Measurements from ENCODE around the gene SYDE2.
"Not testable (repeated sequence)": the region's sequence is repeated elsewhere in the genome, so short reads cannot be mapped to it uniquely, and the experiment has no call there.

Gene SYDE2

DNA sequence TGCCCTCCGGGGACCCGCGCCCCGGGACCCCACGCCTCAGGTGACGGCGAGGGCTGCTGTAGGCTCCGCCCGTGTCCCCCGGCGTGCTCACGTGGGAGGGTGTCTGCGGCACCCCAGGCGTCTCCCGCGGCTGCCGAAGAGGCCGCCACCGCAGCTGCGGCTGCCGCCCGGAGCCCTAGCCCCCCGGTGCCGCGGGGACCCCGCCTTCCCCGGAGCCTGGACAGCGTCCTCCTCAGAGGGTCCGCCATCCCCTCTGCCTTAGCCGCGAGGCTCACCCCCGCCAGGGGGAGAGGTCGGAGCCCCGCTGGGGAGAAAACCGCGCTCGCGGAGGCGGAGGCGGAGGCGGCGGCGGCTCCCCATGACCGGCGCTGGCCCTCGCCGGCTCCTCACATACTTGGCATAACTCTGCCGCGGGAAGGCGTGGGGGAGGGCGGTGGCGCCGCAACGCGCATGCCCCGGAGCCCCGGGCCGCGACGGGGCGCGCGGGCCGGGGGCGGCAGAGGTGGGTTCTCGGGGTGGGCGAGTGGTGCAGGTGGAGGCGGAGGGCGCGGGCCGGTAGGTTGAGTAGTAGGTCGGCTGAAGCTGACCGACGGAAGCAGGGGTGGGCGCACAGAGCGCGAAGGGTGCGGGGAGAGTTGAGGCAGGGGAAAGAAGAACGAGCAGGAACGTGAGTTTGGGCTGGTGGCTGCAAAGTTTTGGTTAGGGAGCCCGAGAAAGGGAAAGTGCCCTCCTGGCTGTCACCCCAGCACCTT, 700 bp upstream of the SYDE2 start:
- H3K4me1 Mint-ChIP-seq: peaks cover 36% of the 10 kb centered on the region
- H3K36me3 Mint-ChIP-seq: no peaks in the 10 kb centered on the region
- H3K27ac Mint-ChIP-seq: peak overlapping the region; percentile 94
- CTCF ChIA-PET: interaction anchor here (0.8 to 1.3 kb wide), 3 partner anchors 45 to 58 kb away, joined by 3 read pairs; partner anchors contain the start of gene C1orf52
- H3K27me3 Mint-ChIP-seq: peaks cover 20% of the 10 kb centered on the region
- H3K4me3 Mint-ChIP-seq: peak overlapping the region; percentile 87
- peak; percentile 79 for DNase-seq
- no peaks in the 10 kb centered on the region for H3K9me3 Mint-ChIP-seq

DNA sequence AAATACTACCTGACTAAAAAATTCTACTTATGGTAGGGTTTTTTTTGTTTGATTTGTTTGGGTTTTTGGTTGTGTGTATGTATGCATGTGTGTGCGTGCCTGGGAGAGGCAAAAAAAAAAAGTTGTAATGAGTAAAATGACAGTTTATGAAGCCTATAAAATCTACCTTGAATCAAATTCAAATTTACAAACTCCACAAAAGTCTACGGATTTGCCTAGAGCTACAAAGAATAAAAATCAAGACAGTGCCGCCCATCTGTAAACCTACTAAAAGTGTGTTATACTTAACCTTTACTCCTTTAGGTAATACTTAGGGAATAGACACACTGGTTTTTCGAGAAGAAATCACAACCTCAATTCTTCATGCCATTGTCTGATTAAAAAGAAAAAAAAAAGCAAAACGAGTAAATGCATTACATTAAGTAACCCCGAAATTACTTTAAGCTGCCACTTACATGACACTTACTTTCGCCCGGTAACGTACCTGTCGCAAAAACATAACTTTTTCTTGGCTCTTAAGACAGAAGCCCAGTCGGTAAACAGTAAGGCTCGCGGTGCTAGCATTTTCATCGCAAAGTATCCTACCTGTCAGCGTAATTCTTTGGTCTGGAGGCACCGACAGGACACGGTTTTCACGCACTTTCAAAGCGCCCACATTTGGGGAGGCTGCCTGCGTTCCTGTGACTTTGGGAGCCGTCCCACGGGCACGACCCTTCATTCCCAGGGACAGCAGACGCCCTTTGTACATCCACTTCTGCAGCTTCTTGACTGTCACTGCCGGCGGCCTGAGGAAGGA, 951 bp downstream of the SYDE2 start:
- Mint-ChIP-seq H3K4me3 (peak overlapping the region; percentile 69), H3K36me3 (no peaks in the 10 kb centered on the region), H3K9me3 (no peaks in the 10 kb centered on the region), H3K27ac (peak overlapping the region; percentile 71), H3K4me1 (peaks cover 36% of the 10 kb centered on the region), H3K27me3 (peaks cover 19% of the 10 kb centered on the region)
- DNase-seq: no peak
- CTCF ChIA-PET: interaction anchor here (1.0 to 1.3 kb wide), 3 partner anchors 31 to 255 kb away, joined by 3 read pairs; partner anchors contain the start of gene C1orf52

DNA sequence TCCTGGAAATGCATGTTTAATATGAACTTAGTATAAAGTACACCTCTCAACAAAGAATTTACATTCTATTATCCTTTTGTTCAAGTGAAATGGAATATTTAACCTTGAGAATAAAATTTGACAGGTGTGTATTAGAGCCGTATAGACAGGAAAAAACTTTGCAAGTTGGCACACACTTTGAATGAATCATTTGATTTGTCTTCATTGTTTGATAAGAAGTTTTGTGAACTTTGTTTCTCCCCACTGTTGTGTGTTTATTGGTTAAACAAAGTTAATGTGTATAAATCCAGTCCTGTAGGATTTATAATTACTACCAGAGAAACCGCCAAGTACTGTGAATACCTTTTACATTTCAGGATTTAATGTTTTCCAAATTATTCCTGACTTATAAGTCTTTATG, 2.0 kb downstream of the SYDE2 start:
- Mint-ChIP-seq H3K27ac (no peak overlapping the region), H3K4me1 (peaks cover 36% of the 10 kb centered on the region), H3K36me3 (no peaks in the 10 kb centered on the region), H3K4me3 (no peak overlapping the region), H3K27me3 (peaks cover 19% of the 10 kb centered on the region), H3K9me3 (no peaks in the 10 kb centered on the region)
- CTCF ChIA-PET: no interaction called here
- no peak for DNase-seq

DNA sequence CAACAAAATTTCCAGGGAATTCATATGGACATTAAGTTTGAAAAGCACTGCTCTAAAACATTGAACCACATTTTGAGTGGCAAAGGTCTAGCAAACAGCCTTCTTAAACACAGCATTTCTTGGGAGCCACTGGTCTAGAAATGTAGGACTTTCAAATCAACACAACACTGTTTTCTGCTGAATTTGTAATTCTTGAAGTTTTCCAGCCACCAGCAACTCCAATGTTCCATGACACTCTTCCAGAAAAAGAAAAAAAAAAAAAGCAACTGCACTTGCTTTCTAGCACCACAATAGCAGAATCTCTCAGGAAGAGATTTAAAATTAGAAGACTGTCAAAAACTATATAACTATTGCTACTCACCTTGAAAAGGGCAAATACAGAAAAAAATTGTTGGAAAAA, 4.5 kb downstream of the SYDE2 start:
- H3K27ac Mint-ChIP-seq: no peak overlapping the region
- no peak for DNase-seq
- CTCF ChIA-PET: no interaction called here
- H3K4me3 Mint-ChIP-seq: no peak overlapping the region
- H3K36me3 Mint-ChIP-seq: no peaks in the 10 kb centered on the region
- peaks cover 10% of the 10 kb centered on the region for H3K27me3 Mint-ChIP-seq
- peaks cover 23% of the 10 kb centered on the region for H3K4me1 Mint-ChIP-seq
- no peaks in the 10 kb centered on the region for H3K9me3 Mint-ChIP-seq

- H3K9me3 Mint-ChIP-seq: no peaks in the 10 kb centered on the region
- CTCF ChIA-PET: interaction anchor here (0.6 kb wide), 1 partner anchor 44 kb away, joined by 4 read pairs; no protein-coding TSS in a partner anchor
- H3K36me3 Mint-ChIP-seq: no peaks in the 10 kb centered on the region
- H3K4me1 Mint-ChIP-seq: peaks cover 23% of the 10 kb centered on the region
- DNase-seq: no peak
- no peak overlapping the region for H3K27ac Mint-ChIP-seq
- no peak overlapping the region for H3K4me3 Mint-ChIP-seq
- peaks cover 10% of the 10 kb centered on the region for H3K27me3 Mint-ChIP-seq
These were observed 5.1 kb downstream of the SYDE2 start for GRCh38 chr1:85195703-85196102.

GRCh38 chr1:85192129-85192528, 8.7 kb downstream of the SYDE2 start:
- H3K4me1 Mint-ChIP-seq, H3K27me3 Mint-ChIP-seq, DNase-seq, H3K9me3 Mint-ChIP-seq, H3K27ac Mint-ChIP-seq, H3K4me3 Mint-ChIP-seq, H3K36me3 Mint-ChIP-seq: not testable (repeated sequence)
- CTCF ChIA-PET: interaction anchor here (0.9 kb wide), 1 partner anchor 67 kb away, joined by 3 read pairs; the partner anchor contains the start of gene C1orf52

- CTCF ChIA-PET: no interaction called here
- Mint-ChIP-seq H3K27ac (no peak overlapping the region), H3K27me3 (no peaks in the 10 kb centered on the region), H3K4me1 (no peaks in the 10 kb centered on the region), H3K9me3 (no peaks in the 10 kb centered on the region), H3K36me3 (peaks cover 10% of the 10 kb centered on the region), H3K4me3 (no peak overlapping the region)
- DNase-seq: no peak
These were observed 11.7 kb downstream of the SYDE2 start for GRCh38 chr1:85189120-85189519.

DNA sequence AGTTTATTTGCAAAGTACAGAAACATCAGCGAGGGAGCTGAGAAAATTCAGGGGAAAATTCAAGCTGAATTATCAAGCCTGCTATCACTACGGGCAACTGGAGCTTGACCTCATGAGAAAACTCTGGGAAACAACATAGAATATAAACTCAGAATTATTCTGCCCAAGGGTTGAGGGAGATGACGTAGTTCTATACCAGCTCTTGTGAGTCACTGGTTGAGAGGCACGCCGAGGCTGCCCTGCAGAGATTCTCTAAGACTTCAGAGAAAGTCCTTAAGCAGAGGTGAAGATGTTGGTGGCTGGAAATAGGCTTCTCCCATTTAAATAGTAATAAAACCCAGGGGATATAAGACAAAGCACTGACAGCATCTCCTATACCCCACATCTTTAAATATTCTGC, 12.3 kb downstream of the SYDE2 start:
- no peaks in the 10 kb centered on the region for H3K27me3 Mint-ChIP-seq
- H3K27ac Mint-ChIP-seq: no peak overlapping the region
- H3K4me3 Mint-ChIP-seq: no peak overlapping the region
- no peaks in the 10 kb centered on the region for H3K4me1 Mint-ChIP-seq
- no peak for DNase-seq
- H3K36me3 Mint-ChIP-seq: peaks cover 10% of the 10 kb centered on the region
- no peaks in the 10 kb centered on the region for H3K9me3 Mint-ChIP-seq
- CTCF ChIA-PET: no interaction called here

DNA sequence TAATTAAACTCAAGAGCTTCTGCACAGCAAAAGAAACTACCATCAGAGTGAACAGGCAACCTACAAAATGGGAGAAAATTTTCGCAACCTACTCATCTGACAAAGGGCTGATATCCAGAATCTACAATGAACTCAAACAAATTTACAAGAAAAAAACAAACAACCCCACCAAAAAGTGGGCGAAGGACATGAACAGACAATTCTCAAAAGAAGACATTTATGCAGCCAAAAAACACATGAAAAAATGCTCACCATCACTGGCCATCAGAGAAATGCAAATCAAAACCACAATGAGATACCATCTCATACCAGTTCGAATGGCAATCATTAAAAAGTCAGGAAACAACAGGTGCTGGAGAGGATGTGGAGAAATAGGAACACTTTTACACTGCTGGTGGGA, 13.8 kb downstream of the SYDE2 start:
- H3K27ac Mint-ChIP-seq, H3K9me3 Mint-ChIP-seq, CTCF ChIA-PET, H3K4me3 Mint-ChIP-seq, H3K27me3 Mint-ChIP-seq, H3K4me1 Mint-ChIP-seq, DNase-seq: not testable (repeated sequence)
- H3K36me3 Mint-ChIP-seq: peaks cover 13% of the 10 kb centered on the region

- no peaks in the 10 kb centered on the region for H3K9me3 Mint-ChIP-seq
- no peak overlapping the region for H3K4me3 Mint-ChIP-seq
- H3K4me1 Mint-ChIP-seq: peaks cover 10% of the 10 kb centered on the region
- CTCF ChIA-PET: no interaction called here
- peaks cover 11% of the 10 kb centered on the region for H3K36me3 Mint-ChIP-seq
- no peaks in the 10 kb centered on the region for H3K27me3 Mint-ChIP-seq
- no peak overlapping the region for H3K27ac Mint-ChIP-seq
- DNase-seq: no peak
These were observed 16.6 kb downstream of the SYDE2 start for GRCh38 chr1:85184245-85184644.

DNA sequence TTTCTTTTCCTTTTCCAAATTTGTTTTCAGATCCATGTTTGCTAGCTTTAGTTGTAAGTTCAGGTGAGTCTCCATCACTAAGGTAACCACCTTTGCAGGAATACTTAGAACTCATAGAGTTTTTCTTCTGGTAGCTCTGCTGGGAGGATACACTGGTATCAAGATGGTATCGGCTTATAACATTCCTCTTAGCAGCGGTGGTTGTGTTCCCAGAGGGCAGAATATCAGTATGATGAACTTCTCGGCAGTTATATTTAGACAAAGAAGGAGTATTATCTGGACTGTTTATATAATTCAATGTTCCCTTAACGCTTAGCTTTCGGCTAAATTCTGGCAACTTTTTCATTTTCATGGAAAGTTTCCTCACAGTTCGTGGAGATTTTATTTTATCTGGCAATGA, 18.1 kb downstream of the SYDE2 start:
- Mint-ChIP-seq H3K4me1 (peaks cover 14% of the 10 kb centered on the region), H3K27ac (no peak overlapping the region), H3K4me3 (no peak overlapping the region), H3K27me3 (no peaks in the 10 kb centered on the region), H3K36me3 (peaks cover 5% of the 10 kb centered on the region), H3K9me3 (no peaks in the 10 kb centered on the region)
- DNase-seq: no peak
- CTCF ChIA-PET: interaction anchor here (1.3 kb wide), 1 partner anchor 238 kb away, joined by 4 read pairs; no protein-coding TSS in a partner anchor

GRCh38 chr1:85180869-85181268, 19.9 kb downstream of the SYDE2 start:
- H3K27ac Mint-ChIP-seq: no peak overlapping the region
- no peak overlapping the region for H3K4me3 Mint-ChIP-seq
- CTCF ChIA-PET: no interaction called here

GRCh38 chr1:85179522-85179921, 21.3 kb downstream of the SYDE2 start:
- Mint-ChIP-seq H3K27ac (no peak overlapping the region), H3K27me3 (no peaks in the 10 kb centered on the region), H3K4me1 (peaks cover 14% of the 10 kb centered on the region), H3K9me3 (no peaks in the 10 kb centered on the region), H3K36me3 (peaks cover 6% of the 10 kb centered on the region), H3K4me3 (no peak overlapping the region)
- DNase-seq: no peak
- CTCF ChIA-PET: no interaction called here

More at GRCh38 chr1:85180869-85181268, 19.9 kb downstream of the SYDE2 start:
- Mint-ChIP-seq H3K36me3 (peaks cover 6% of the 10 kb centered on the region), H3K27me3 (no peaks in the 10 kb centered on the region), H3K4me1 (peaks cover 14% of the 10 kb centered on the region), H3K9me3 (no peaks in the 10 kb centered on the region)
- DNase-seq: no peak

DNA sequence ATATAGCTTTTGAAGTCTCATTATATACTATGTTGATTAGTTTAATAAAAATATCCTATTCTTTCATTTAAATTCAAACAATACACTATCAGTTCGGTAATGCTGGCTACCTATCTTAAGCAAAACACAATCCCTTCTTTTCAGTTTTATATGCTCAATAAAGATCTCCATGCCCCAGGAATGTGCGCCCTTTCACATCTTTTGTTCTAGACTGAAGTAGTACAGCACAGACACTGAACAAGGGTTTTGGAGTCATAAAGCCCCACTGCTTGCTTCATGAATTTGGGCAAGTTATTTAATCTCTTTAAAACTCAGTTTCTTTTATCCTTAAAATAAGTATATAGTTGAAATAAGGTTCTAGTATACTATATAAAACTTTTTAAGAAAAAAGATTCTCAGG, 22.4 kb downstream of the SYDE2 start:
- H3K36me3 Mint-ChIP-seq: peaks cover 7% of the 10 kb centered on the region
- H3K9me3 Mint-ChIP-seq: no peaks in the 10 kb centered on the region
- H3K4me3 Mint-ChIP-seq: no peak overlapping the region
- no peak for DNase-seq
- H3K4me1 Mint-ChIP-seq: peaks cover 14% of the 10 kb centered on the region
- no peak overlapping the region for H3K27ac Mint-ChIP-seq
- no peaks in the 10 kb centered on the region for H3K27me3 Mint-ChIP-seq
- CTCF ChIA-PET: interaction anchor here (1.0 kb wide), 1 partner anchor 234 kb away, joined by 3 read pairs; no protein-coding TSS in a partner anchor

- Mint-ChIP-seq H3K27me3 (no peaks in the 10 kb centered on the region), H3K27ac (no peak overlapping the region), H3K9me3 (no peaks in the 10 kb centered on the region), H3K4me3 (no peak overlapping the region), H3K4me1 (peaks cover 22% of the 10 kb centered on the region), H3K36me3 (peaks cover 4% of the 10 kb centered on the region)
- CTCF ChIA-PET: no interaction called here
- no peak for DNase-seq
These were observed 26.3 kb downstream of the SYDE2 start for GRCh38 chr1:85174503-85174902.
